HEK293T (cell line): ENCODE measurements around the gene KIF13A.

Experiments used
- BHLHE40 ChIP-seq: fragments of 450-650 bp; IDR thresholded peaks from 2 replicates; pipeline ENCODE4 v1.6.1; 2016; ENCODE audit warnings: mild to moderate bottlenecking, moderate library complexity, borderline replicate concordance
- FOXA1 ChIP-seq: fragments of 450-650 bp; IDR thresholded peaks from 2 replicates; pipeline ENCODE4 v1.6.1; 2016; ENCODE audit warnings: mild to moderate bottlenecking
- FOXK2 ChIP-seq: fragments of 450-650 bp; IDR thresholded peaks from 2 replicates; pipeline ENCODE4 v1.6.1; 2016; ENCODE audit warnings: mild to moderate bottlenecking
- FOXM1 ChIP-seq: fragments of 450-650 bp; IDR thresholded peaks from 2 replicates; pipeline ENCODE4 v1.6.1; 2017; ENCODE audit warnings: mild to moderate bottlenecking, borderline replicate concordance
- HDGF ChIP-seq: fragments of 450-650 bp; IDR thresholded peaks from 2 replicates; pipeline ENCODE4 v1.6.1; 2017; ENCODE audit warnings: antibody characterized with exemption, borderline replicate concordance
- NFRKB ChIP-seq: fragments of 450-650 bp; IDR thresholded peaks from 2 replicates; pipeline ENCODE4 v1.6.1; 2016; ENCODE audit warnings: mild to moderate bottlenecking, moderate library complexity
- PKNOX1 ChIP-seq: fragments of 450-650 bp; IDR thresholded peaks from 2 replicates; pipeline ENCODE4 v1.6.1; 2016
- SUZ12 ChIP-seq: fragments of 450-650 bp; IDR thresholded peaks from 2 replicates; pipeline ENCODE4 v1.6.1; 2016; ENCODE audit warnings: mild to moderate bottlenecking
- ZNF384 ChIP-seq: fragments of 450-650 bp; IDR thresholded peaks from 2 replicates; pipeline ENCODE4 v1.6.1; 2016

- TF ChIP-seq ZNF384 (no peak), FOXK2 (no peak), SUZ12 (no peak), FOXM1 (no peak), HDGF (no peak), NFRKB (no peak), BHLHE40 (no peak), FOXA1 (no peak), PKNOX1 (no peak)
Measured at GRCh38 chr6:17847203-17847760, 140.2 kb downstream of the KIF13A start.
